ENCODE data around the gene ZNF334.

The ZNF334 gene

GRCh38 chr20:46546298-46546697, 32.9 kb upstream of the ZNF334 start:
- no peak for DNase-seq (ENCODE audit: low read depth in 2 of 3, low spot score in 2 of 3)

GRCh38 chr20:46545827-46546138, 32.4 kb upstream of the ZNF334 start:
- no peak for DNase-seq (ENCODE audit: low read depth in 2 of 3, low spot score in 2 of 3)

- peak in 1 of 3 experiments; percentile 23 for DNase-seq (ENCODE audit: low read depth in 2 of 3, low spot score in 2 of 3)
These were observed 31.9 kb upstream of the ZNF334 start for GRCh38 chr20:46545077-46545826.

GRCh38 chr20:46544576-46544975, 31.2 kb upstream of the ZNF334 start:
- no peak for DNase-seq (ENCODE audit: low read depth in 2 of 3, low spot score in 2 of 3)

- DNase-seq (ENCODE audit: low read depth in 2 of 3, low spot score in 2 of 3), result no peak
These were observed 30.6 kb upstream of the ZNF334 start for GRCh38 chr20:46543959-46544358.

- DNase-seq (ENCODE audit: low read depth in 2 of 3, low spot score in 2 of 3), result no peak
These were observed 29.7 kb upstream of the ZNF334 start for GRCh38 chr20:46543033-46543432.

- no peak for DNase-seq (ENCODE audit: low read depth in 2 of 3, low spot score in 2 of 3)
These were observed 28.0 kb upstream of the ZNF334 start for GRCh38 chr20:46541229-46541935.

GRCh38 chr20:46539113-46539512, 25.8 kb upstream of the ZNF334 start:
- no peak for DNase-seq (ENCODE audit: low read depth in 2 of 3, low spot score in 2 of 3)

- no peak for DNase-seq (ENCODE audit: low read depth in 2 of 3, low spot score in 2 of 3)
These were observed 17.3 kb upstream of the ZNF334 start for GRCh38 chr20:46530640-46531039.

GRCh38 chr20:46523696-46524328, 10.5 kb upstream of the ZNF334 start:
- DNase-seq (ENCODE audit: low read depth in 2 of 3, low spot score in 2 of 3), result no peak

GRCh38 chr20:46523108-46523507, 9.7 kb upstream of the ZNF334 start:
- no peak for DNase-seq (ENCODE audit: low read depth in 2 of 3, low spot score in 2 of 3)

- DNase-seq (ENCODE audit: low read depth in 2 of 3, low spot score in 2 of 3), result peak in 1 of 3 experiments; percentile 18
These were observed 7.7 kb upstream of the ZNF334 start for GRCh38 chr20:46520976-46521579.

GRCh38 chr20:46520540-46520939, 7.2 kb upstream of the ZNF334 start:
- DNase-seq (ENCODE audit: low read depth in 2 of 3, low spot score in 2 of 3), result no peak

GRCh38 chr20:46519471-46520068, 6.2 kb upstream of the ZNF334 start:
- DNase-seq (ENCODE audit: low read depth in 2 of 3, low spot score in 2 of 3), result no peak

- DNase-seq (ENCODE audit: low read depth in 2 of 3, low spot score in 2 of 3), result no peak
These were observed 3.8 kb downstream of the ZNF334 start for GRCh38 chr20:46509523-46509922.

GRCh38 chr20:46507760-46508407, 5.5 kb downstream of the ZNF334 start:
- DNase-seq (ENCODE audit: low read depth in 2 of 3, low spot score in 2 of 3), result no peak

GRCh38 chr20:46505506-46505905, 7.9 kb downstream of the ZNF334 start:
- no peak for DNase-seq (ENCODE audit: low read depth in 2 of 3, low spot score in 2 of 3)

GRCh38 chr20:46501961-46502360, 11.4 kb downstream of the ZNF334 start:
- DNase-seq (ENCODE audit: low read depth in 2 of 3, low spot score in 2 of 3), result no peak

- DNase-seq (ENCODE audit: low read depth in 2 of 3, low spot score in 2 of 3), result no peak
These were observed 11.9 kb downstream of the ZNF334 start for GRCh38 chr20:46501337-46501942.

- no peak for DNase-seq (ENCODE audit: low read depth in 2 of 3, low spot score in 2 of 3)
These were observed 19.3 kb downstream of the ZNF334 start for GRCh38 chr20:46494077-46494476.

- no peak for DNase-seq (ENCODE audit: low read depth in 2 of 3, low spot score in 2 of 3)
These were observed 22.0 kb downstream of the ZNF334 start for GRCh38 chr20:46491354-46491753.
